ENCODE measurements around the gene RGS7BP.
A peak's percentile ranks its signal among the peaks of the same experiment; 100 is the strongest.

RGS7BP gene

DNA sequence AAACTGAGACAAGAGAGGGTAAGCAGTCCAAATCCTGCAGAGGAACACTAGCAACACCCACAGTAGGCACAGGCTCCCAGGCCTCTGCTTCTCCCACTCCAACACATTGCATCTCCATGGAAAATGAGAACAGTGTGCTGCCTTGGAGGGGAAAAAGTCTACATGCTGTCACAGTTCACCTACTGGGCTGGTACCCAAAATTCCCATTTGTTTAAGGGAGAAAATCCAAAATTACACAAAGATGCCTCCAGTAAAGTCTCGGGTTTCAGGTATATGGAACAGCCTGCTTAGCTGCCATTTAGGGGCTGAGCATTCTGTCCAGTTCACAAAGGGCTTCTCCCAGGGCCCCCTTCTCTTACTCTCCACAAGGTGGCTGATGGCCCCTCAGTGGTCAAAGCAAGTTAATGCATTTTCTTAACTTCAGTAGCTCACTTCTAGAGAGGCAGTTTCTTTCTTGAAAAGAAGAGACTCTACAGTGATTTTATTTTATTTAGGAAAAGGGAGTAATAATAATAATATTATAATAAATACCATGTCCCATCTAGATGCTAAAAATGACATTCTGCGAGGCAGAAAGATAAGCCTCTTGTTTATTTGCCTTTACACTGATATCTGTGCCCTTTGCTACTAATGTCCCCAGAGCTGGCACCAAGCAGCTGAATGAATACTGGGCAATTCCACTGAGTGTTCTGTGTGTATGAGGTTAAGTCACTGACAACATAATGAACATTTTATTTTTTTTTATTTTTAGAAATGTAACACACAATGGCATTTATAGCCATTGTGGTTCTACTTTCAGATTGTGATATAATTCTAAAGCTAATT is 89.4 kb downstream of the RGS7BP start:
- TF ChIP-seq CTCF (IDR thresholded peaks at IDR 0.05; ENCODE audit: low read depth, low read length, missing control alignments): peak; percentile 36
- H3K4me3 ChIP-seq (ENCODE audit: low read depth, low read length): no peak overlapping the region
- no peak for DNase-seq (ENCODE audit: low read depth)

DNA sequence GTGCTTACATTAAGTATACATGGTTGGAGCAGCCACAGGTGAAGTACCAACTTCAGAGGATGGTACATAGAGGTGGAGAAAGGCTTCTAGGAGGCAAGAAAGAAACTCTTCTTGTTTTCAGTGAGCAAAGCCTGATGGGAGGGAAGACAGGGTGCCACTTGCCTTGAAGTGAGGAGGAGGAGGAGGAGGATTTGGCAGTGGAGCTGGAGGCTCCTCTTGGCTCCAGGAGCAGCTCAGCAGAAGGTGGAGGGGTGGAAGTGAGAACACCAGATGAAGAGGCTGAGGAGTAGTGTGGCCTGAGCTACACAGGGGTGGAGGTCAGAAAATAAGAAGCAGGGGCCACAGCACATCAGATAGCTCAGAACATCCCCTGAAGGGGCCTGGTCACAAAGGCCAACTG is 93.4 kb downstream of the RGS7BP start:
- H3K4me3 ChIP-seq (ENCODE audit: low read depth, low read length): no peak overlapping the region
- no peak for DNase-seq (ENCODE audit: low read depth)
- no peak for TF ChIP-seq CTCF (IDR thresholded peaks at IDR 0.05; ENCODE audit: low read depth, low read length, missing control alignments)

GRCh38 chr5:64603676-64604075 is 97.9 kb downstream of the RGS7BP start:
- TF ChIP-seq CTCF (IDR thresholded peaks at IDR 0.05; ENCODE audit: low read depth, low read length, missing control alignments): no peak
- no peak for DNase-seq (ENCODE audit: low read depth)
- no peak overlapping the region for H3K4me3 ChIP-seq (ENCODE audit: low read depth, low read length)

GRCh38 chr5:64606926-64607325 is 101.1 kb downstream of the RGS7BP start:
- DNase-seq (ENCODE audit: low read depth): no peak
- no peak overlapping the region for H3K4me3 ChIP-seq (ENCODE audit: low read depth, low read length)
- TF ChIP-seq CTCF (IDR thresholded peaks at IDR 0.05; ENCODE audit: low read depth, low read length, missing control alignments): no peak

GRCh38 chr5:64612344-64612961 is 106.6 kb downstream of the RGS7BP start:
- peak; percentile 8 for DNase-seq (ENCODE audit: low read depth)
- TF ChIP-seq CTCF (IDR thresholded peaks at IDR 0.05; ENCODE audit: low read depth, low read length, missing control alignments): peak; percentile 66
- H3K4me3 ChIP-seq (ENCODE audit: low read depth, low read length): no peak overlapping the region

- TF ChIP-seq CTCF (IDR thresholded peaks at IDR 0.05; ENCODE audit: low read depth, low read length, missing control alignments): no peak
- no peak for DNase-seq (ENCODE audit: low read depth)
- H3K4me3 ChIP-seq (ENCODE audit: low read depth, low read length): no peak overlapping the region
Measured at GRCh38 chr5:64615895-64616294, 110.1 kb downstream of the RGS7BP start.
